Endothelial cell (in vitro differentiated cells): ENCODE results near the gene H2BK1. TPM values are rescaled to one million over a fixed set of nuclear protein-coding genes. Genes with fewer than 3 reads are reported as not detected.

Experiments
- DNase-seq: peaks from one replicate; pipeline ENCODE4 v3.0.0; 2021; ENCODE audit warnings: low spot score
- H3K27ac Mint-ChIP-seq: one replicate; pipeline ENCODE4 v1.8.0; 2021; ENCODE audit warnings: mixed read lengths, inconsistent platforms; ENCODE audit not compliant: unreplicated experiment
- H3K27me3 Mint-ChIP-seq: one replicate; pipeline ENCODE4 v1.8.0; 2021; ENCODE audit warnings: mild to moderate bottlenecking, moderate library complexity, mixed read lengths, inconsistent platforms; ENCODE audit not compliant: unreplicated experiment
- H3K36me3 Mint-ChIP-seq: one replicate; pipeline ENCODE4 v1.8.0; 2021; ENCODE audit warnings: mild to moderate bottlenecking, low read depth, mixed read lengths, inconsistent platforms; ENCODE audit not compliant: unreplicated experiment
- H3K4me1 Mint-ChIP-seq: one replicate; pipeline ENCODE4 v1.8.0; 2021; ENCODE audit warnings: mild to moderate bottlenecking, mixed read lengths, inconsistent platforms; ENCODE audit not compliant: unreplicated experiment
- H3K4me3 Mint-ChIP-seq: one replicate; pipeline ENCODE4 v1.8.0; 2021; ENCODE audit warnings: mild to moderate bottlenecking, mixed read lengths, inconsistent platforms; ENCODE audit not compliant: unreplicated experiment
- H3K9me3 Mint-ChIP-seq: one replicate; pipeline ENCODE4 v1.8.0; 2021; ENCODE audit warnings: mixed read lengths, inconsistent platforms; ENCODE audit not compliant: unreplicated experiment
- total RNA-seq: library from RNA; stranded (reverse); fragmentation: NEBNext Ultra II Directional; extraction: Animal tissue kit (Norgen Biotek cat#: 25700); gene quantifications from one replicate; pipeline ENCODE4 v1.2.1, GENCODE V29; 2021; ENCODE audit not compliant: unreplicated experiment
- TF ChIP-seq, protein P1 (sequence below): fragments of 200-600 bp; sonication (generic); IDR thresholded peaks from one replicate; pipeline ENCODE4 v1.5.0; 2021; ENCODE audit warnings: antibody characterized with exemption; ENCODE audit not compliant: unreplicated experiment

H2BK1 gene
- total RNA-seq, 1 donor from 2014 or later: not detected

DNA sequence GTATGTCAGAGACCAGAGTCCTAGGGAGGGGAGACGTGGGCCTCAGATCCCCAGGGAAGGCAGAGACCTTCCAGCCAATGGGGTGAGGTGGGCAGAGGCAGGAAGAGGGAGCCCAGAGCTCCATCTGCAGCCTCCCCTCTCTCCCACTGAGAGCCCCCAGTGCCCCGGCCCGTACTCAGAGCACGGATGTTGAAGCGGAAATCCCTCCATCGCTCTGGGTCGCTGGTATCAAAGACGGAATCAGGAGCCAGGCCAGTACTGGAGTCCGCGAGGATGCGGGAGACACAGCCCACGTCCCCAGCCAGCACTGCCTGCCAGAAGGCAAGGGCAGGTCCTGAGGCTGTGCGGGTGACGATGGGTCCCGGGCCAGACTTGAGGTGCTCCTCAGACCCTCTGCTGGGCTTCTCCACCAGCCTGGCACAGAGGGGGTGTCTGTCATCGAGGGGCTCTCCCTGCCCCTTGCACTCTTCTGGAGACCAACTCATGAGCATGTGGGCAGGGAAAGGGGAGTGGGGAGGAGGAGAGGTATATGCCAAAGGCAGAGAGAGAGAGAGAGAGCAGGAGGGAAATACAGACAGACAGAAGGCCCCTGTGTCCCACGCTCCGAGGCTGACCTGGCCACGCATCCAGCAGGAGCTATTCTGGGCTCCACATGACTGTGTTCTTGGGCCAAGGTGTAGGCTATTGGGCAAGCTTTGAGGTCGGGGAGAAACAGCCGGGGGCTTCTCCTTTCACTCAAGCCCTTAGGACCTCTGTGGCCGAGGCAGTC is 23.5 kb downstream of the H2BK1 start, which contains the start of gene ASB10:
Gene ASB10 (minus strand): TSS at position 611 of the 769 bp plus-strand sequence. CDS start 120 bp downstream, at position 491.
- peaks cover 17% of the 10 kb centered on the region for H3K4me1 Mint-ChIP-seq
- H3K4me3 Mint-ChIP-seq: no peak within 1 kb of the TSS
- no peaks in the 10 kb centered on the region for H3K9me3 Mint-ChIP-seq
- no peak within 1 kb of the TSS for H3K27ac Mint-ChIP-seq
- DNase-seq: no peak
- H3K36me3 Mint-ChIP-seq: no peaks in the 10 kb centered on the region
- peaks cover 16% of the 10 kb centered on the region for H3K27me3 Mint-ChIP-seq
- TF ChIP-seq, protein P1, sequence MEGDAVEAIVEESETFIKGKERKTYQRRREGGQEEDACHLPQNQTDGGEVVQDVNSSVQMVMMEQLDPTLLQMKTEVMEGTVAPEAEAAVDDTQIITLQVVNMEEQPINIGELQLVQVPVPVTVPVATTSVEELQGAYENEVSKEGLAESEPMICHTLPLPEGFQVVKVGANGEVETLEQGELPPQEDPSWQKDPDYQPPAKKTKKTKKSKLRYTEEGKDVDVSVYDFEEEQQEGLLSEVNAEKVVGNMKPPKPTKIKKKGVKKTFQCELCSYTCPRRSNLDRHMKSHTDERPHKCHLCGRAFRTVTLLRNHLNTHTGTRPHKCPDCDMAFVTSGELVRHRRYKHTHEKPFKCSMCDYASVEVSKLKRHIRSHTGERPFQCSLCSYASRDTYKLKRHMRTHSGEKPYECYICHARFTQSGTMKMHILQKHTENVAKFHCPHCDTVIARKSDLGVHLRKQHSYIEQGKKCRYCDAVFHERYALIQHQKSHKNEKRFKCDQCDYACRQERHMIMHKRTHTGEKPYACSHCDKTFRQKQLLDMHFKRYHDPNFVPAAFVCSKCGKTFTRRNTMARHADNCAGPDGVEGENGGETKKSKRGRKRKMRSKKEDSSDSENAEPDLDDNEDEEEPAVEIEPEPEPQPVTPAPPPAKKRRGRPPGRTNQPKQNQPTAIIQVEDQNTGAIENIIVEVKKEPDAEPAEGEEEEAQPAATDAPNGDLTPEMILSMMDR: no peak

DNA sequence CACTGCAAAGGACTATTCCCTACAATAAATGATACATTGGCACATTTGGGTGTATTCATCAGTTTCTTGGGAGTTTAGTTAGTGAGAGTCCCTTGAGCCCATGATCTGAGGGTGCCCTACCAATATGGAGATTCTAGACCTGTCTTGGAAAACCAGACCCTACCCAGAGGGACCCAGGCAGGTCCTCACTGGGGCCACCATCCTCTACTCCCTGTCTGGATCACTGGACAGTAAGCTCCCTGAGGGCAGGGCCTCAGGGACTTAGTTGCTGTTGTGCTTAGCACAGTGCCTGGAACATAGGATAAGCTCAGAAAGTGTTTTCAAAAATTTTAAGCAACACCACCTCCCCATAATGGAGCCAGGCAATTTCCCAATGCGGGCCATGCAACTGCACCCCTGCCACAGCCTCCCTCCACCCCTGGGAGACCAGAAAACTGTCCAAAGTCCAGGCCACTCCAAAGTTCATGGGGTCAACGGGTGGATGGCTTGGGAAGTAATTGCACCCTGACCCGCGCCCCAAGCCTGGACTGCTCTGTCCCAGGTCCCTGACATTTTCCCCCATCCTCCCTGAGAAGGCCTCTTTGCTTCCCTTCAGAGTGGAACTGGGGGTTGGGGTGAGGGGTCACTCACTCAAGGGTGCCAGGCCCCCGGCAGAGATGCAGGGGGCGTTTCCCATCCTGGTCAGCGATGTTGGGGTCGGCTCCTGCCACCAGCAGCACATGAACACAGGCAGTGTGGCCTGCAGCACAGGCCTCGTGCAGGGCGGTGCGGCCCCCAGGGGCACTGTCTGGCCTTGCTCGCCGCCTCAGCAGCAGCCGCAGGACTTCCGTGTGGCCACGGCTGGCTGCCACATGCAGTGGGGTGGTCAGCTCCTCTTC is 24.3 kb downstream of the H2BK1 start:
- no peaks in the 10 kb centered on the region for H3K36me3 Mint-ChIP-seq
- no peak for DNase-seq
- H3K27ac Mint-ChIP-seq: no peak overlapping the region
- H3K4me1 Mint-ChIP-seq: peaks cover 9% of the 10 kb centered on the region
- H3K9me3 Mint-ChIP-seq: no peaks in the 10 kb centered on the region
- no peak overlapping the region for H3K4me3 Mint-ChIP-seq
- TF ChIP-seq, protein P1: no peak
- peaks cover 15% of the 10 kb centered on the region for H3K27me3 Mint-ChIP-seq

DNA sequence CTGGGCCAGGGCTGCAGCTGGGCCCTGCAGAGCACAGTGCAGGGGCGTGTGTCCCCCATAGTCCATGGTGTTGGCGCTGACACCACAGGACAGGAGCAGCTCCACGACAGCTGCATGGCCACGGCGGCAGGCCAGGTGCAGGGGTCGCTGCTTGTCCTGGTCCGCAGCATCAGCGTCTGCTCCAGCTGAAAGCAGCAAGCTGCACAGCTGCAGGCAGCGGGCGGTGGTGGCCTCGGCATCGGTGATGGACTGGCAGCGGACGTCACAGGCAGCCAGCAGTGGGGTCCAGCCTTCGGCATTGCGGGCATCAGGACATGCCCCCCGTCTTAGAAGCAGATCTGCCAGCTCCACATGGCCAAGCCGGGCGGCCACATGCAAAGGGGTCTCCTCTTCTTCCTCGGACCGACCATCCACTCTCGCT is 29.3 kb downstream of the H2BK1 start:
- Mint-ChIP-seq H3K4me3 (no peak overlapping the region), H3K36me3 (no peaks in the 10 kb centered on the region), H3K4me1 (peaks cover 9% of the 10 kb centered on the region), H3K27me3 (peaks cover 13% of the 10 kb centered on the region), H3K9me3 (no peaks in the 10 kb centered on the region), H3K27ac (no peak overlapping the region)
- TF ChIP-seq, protein P1: no peak
- DNase-seq: no peak

DNA sequence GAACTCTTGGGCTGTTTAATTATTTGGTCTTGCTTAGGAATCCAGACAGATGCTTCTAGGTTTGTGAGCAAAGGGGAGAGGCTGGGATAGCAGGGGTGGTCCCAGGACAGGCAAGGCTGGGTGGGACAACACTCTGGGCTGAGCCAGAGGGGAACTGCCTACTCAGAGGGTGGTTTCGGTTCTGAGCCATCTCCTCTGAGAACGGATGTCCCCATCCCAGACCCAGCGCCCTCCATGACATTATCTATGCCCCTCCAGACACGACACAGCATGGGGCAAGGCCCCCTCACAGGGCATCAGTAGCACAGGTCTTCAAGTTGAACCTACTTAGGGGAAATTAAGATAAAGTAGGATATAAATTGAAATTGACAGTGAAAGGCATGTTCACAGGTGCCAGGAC is 30.3 kb downstream of the H2BK1 start:
- peaks cover 11% of the 10 kb centered on the region for H3K27me3 Mint-ChIP-seq
- TF ChIP-seq, protein P1: no peak
- H3K9me3 Mint-ChIP-seq: no peaks in the 10 kb centered on the region
- no peak for DNase-seq
- no peaks in the 10 kb centered on the region for H3K36me3 Mint-ChIP-seq
- peaks cover 9% of the 10 kb centered on the region for H3K4me1 Mint-ChIP-seq
- peak overlapping the region; percentile 11 for H3K27ac Mint-ChIP-seq
- no peak overlapping the region for H3K4me3 Mint-ChIP-seq
